H1 (cell line): ENCODE measurements around the gene C11orf58. TPM values are rescaled to one million over a fixed set of nuclear protein-coding genes. Genes with fewer than 3 reads are reported as not detected.

Source experiments
- BCL11A ChIP-seq, 2 experiments: IDR thresholded peaks; one replicate each; pipeline ENCODE4 v1.6.1; 2011; ENCODE audit warnings: low read depth in 2 of 2, low read length in 2 of 2, mild to moderate bottlenecking in 2 of 2
- CHD2 ChIP-seq: IDR thresholded peaks from 2 replicates; pipeline ENCODE4 v1.6.1; 2012; ENCODE audit warnings: low read length, improper control_type of control experiment
- RNF2 ChIP-seq: fragments of 200-900, 300-1000 bp; sonication (generic); IDR thresholded peaks from 2 replicates; pipeline ENCODE4 v1.7.1; 2016; ENCODE audit warnings: borderline replicate concordance, low read depth, mild to moderate bottlenecking, antibody characterized with exemption, low read length; ENCODE audit not compliant: poor library complexity, severe bottlenecking; ENCODE audit errors: missing control alignments
- TAF7 ChIP-seq: optimal IDR thresholded peaks from 2 replicates; pipeline ENCODE3; 2011; ENCODE audit warnings: low read depth, mild to moderate bottlenecking, inconsistent platforms, low read length, moderate library complexity, borderline replicate concordance
- polyA plus RNA-seq, 7 experiments: library from polyadenylated mRNA; depleted of rRNA in 3 of 7; stranded (reverse) in 5 of 7; unstranded in 2 of 7; fragments of >200 nt in 5 of 7; fragments of 200-250 nt in 2 of 7; gene quantifications; 1 replicate in 5 of 7; 2 replicates in 1 of 7; 4 replicates in 1 of 7; pipeline versions ENCODE4 v1.2.1 to v1.2.3, GENCODE V29; 2011 to 2013; ENCODE audit warnings: missing spikeins in 2 of 7, mixed read lengths in 2 of 7
- total RNA-seq: library from RNA; stranded (reverse); fragmentation: NEBNext Ultra II Directional; extraction: Animal tissue kit (Norgen Biotek cat#: 25700); gene quantifications from 2 replicates; pipeline ENCODE4 v1.2.1, GENCODE V29; 2021
- TF ChIP-seq, protein P1 (sequence below): IDR thresholded peaks from 2 replicates; pipeline ENCODE4 v1.6.1; 2012; ENCODE audit warnings: low read length, inconsistent platforms

The C11orf58 gene
- total and polyA plus RNA-seq, 2 of the 8 experiments (the other 6 are each of a cell fraction or from before 2014, with no cell fraction given), result 70.7 to 181 TPM

- TF ChIP-seq, protein P1, sequence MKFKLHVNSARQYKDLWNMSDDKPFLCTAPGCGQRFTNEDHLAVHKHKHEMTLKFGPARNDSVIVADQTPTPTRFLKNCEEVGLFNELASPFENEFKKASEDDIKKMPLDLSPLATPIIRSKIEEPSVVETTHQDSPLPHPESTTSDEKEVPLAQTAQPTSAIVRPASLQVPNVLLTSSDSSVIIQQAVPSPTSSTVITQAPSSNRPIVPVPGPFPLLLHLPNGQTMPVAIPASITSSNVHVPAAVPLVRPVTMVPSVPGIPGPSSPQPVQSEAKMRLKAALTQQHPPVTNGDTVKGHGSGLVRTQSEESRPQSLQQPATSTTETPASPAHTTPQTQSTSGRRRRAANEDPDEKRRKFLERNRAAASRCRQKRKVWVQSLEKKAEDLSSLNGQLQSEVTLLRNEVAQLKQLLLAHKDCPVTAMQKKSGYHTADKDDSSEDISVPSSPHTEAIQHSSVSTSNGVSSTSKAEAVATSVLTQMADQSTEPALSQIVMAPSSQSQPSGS, result no peak
- TF ChIP-seq TAF7, result no peak
- TF ChIP-seq CHD2, result no peak
- TF ChIP-seq BCL11A (IDR thresholded peaks at IDR 0.05; ENCODE audit: low read depth in 2 of 2, low read length in 2 of 2), result no peak
- TF ChIP-seq RNF2, result no peak
Observed at GRCh38 chr11:16786131-16786530, 47.7 kb downstream of the C11orf58 start (continued).
